Common myeloid progenitor, CD34-positive (primary cell): Measurements from ENCODE around the gene RDH13.

Experiments
- CTCF ChIA-PET: fragments of 350-600 bp; sonication (Branson Sonifier 250); formaldehyde crosslinking; loops from one replicate; lab custom pipeline; 2021; ENCODE audit warnings: antibody characterized with exemption; lab: Charles Lee
- POLR2A ChIA-PET: fragments of 350-600 bp; sonication (Branson Sonifier 250); formaldehyde crosslinking; loops from one replicate; lab custom pipeline; 2021; ENCODE audit warnings: antibody characterized with exemption; lab: Charles Lee
- DNase-seq, 3 donors: peaks; one replicate each; pipeline versions ENCODE4 v3.0.0 to v3.0.0-alpha.2; 2013
- H3K27ac ChIP-seq, 2 experiments: 1 replicate in 1 of 2; 2 replicates in 1 of 2; pipeline ENCODE4 v1.7.0; 2013; ENCODE audit warnings: inconsistent platforms in 2 of 2, low read length in 2 of 2, mild to moderate bottlenecking in 2 of 2, low read depth in 1 of 2, moderate library complexity in 1 of 2; ENCODE audit not compliant: severe bottlenecking in 2 of 2, insufficient read depth in 1 of 2, poor library complexity in 1 of 2
- H3K27me3 ChIP-seq, 5 experiments: replicated peaks in 2 of 5; 1 replicate in 3 of 5; 2 replicates in 2 of 5; pipeline versions ENCODE4 v1.6.1 to v1.7.0; 2013; ENCODE audit warnings: low read length in 4 of 5, mild to moderate bottlenecking in 2 of 5, moderate library complexity in 2 of 5, inconsistent platforms in 1 of 5; ENCODE audit not compliant: insufficient read depth in 5 of 5, control insufficient read depth in 4 of 5
- H3K36me3 ChIP-seq, 4 experiments: 1 replicate in 2 of 4; 2 replicates in 2 of 4; pipeline versions ENCODE4 v1.6.1 to v1.7.0; 2013; ENCODE audit warnings: low read length in 3 of 4, control low read depth in 1 of 4, mild to moderate bottlenecking in 1 of 4; ENCODE audit not compliant: control insufficient read depth in 4 of 4, insufficient read depth in 4 of 4
- H3K4me1 ChIP-seq, 4 experiments: 1 replicate in 3 of 4; 2 replicates in 1 of 4; pipeline versions ENCODE4 v1.6.1 to v1.7.1; 2013; ENCODE audit warnings: low read length in 3 of 4, mild to moderate bottlenecking in 3 of 4, control low read depth in 1 of 4, inconsistent platforms in 1 of 4, moderate library complexity in 1 of 4; ENCODE audit not compliant: control insufficient read depth in 4 of 4, insufficient read depth in 4 of 4; ENCODE audit errors: control extremely low read depth in 1 of 4
- H3K4me3 ChIP-seq, 7 experiments: 1 replicate in 4 of 7; 2 replicates in 3 of 7; pipeline versions ENCODE4 v1.5.1 to v1.7.0; 2013; ENCODE audit warnings: mild to moderate bottlenecking in 7 of 7, low read length in 6 of 7, moderate library complexity in 6 of 7, inconsistent platforms in 2 of 7, low read depth in 2 of 7, control low read depth in 1 of 7; ENCODE audit not compliant: insufficient read depth in 4 of 7, control insufficient read depth in 1 of 7; ENCODE audit errors: extremely low read depth in 1 of 7
- H3K9me3 ChIP-seq, 5 experiments: 1 replicate in 4 of 5; 2 replicates in 1 of 5; pipeline versions ENCODE4 v1.6.1 to v1.7.1; 2013; ENCODE audit warnings: low read length in 4 of 5, mild to moderate bottlenecking in 2 of 5, inconsistent platforms in 1 of 5, low read depth in 1 of 5, moderate library complexity in 1 of 5; ENCODE audit not compliant: control insufficient read depth in 4 of 5, insufficient read depth in 2 of 5; ENCODE audit errors: control extremely low read depth in 1 of 5
- WGBS: methylation state at CpG from one replicate; pipeline ENCODE4 v1.1.5; 2013; ENCODE audit not compliant: insufficient coverage; 5-methylcytosine and 5-hydroxymethylcytosine counted together

The RDH13 gene

GRCh38 chr19:55105237-55105636 lies 42.3 kb upstream of the RDH13 start:
- H3K36me3 ChIP-seq, result peaks cover 5 to 38% (median 22%) of the 10 kb centered on the region in 4 experiments
- WGBS, result 88% methylated on average over 2 of the region's 2 CpGs
- H3K9me3 ChIP-seq, result peaks cover 0 to 11% (median 0%) of the 10 kb centered on the region in 5 experiments
- H3K4me1 ChIP-seq, result no peaks in the 10 kb centered on the region
- H3K27me3 ChIP-seq, result no peaks in the 10 kb centered on the region
- H3K4me3 ChIP-seq, result no peak overlapping the region
- DNase-seq, result peak in 1 of 3 donors; percentile 25
- ChIA-PET POLR2A (interaction anchor here (0.7 kb wide), 1 partner anchor 20 kb away, joined by 3 read pairs; no protein-coding TSS in a partner anchor), CTCF (interaction anchor here (4.9 kb wide), 1 partner anchor 16 kb away, joined by 25 read pairs; no protein-coding TSS in a partner anchor)
- H3K27ac ChIP-seq, result no peak overlapping the region

GRCh38 chr19:55103190-55103589 lies 40.2 kb upstream of the RDH13 start:
- H3K27ac ChIP-seq, result no peak overlapping the region
- no peak overlapping the region for H3K4me3 ChIP-seq
- peaks cover 0 to 10% (median 4%) of the 10 kb centered on the region in 4 experiments for H3K4me1 ChIP-seq
- H3K9me3 ChIP-seq, result peaks cover 0 to 11% (median 0%) of the 10 kb centered on the region in 5 experiments
- peaks cover 8 to 37% (median 25%) of the 10 kb centered on the region in 4 experiments for H3K36me3 ChIP-seq
- no peaks in the 10 kb centered on the region for H3K27me3 ChIP-seq
- DNase-seq, result no peak
- 100% methylated on average over 7 of the region's 9 CpGs for WGBS
- POLR2A ChIA-PET, result no interaction called here
- CTCF ChIA-PET, result interaction anchor here (4.9 kb wide), 1 partner anchor 14 kb away, joined by 25 read pairs; no protein-coding TSS in a partner anchor

GRCh38 chr19:55101261-55101660 lies 38.3 kb upstream of the RDH13 start:
- Histone ChIP-seq H3K4me1 (peaks cover 0 to 17% (median 9%) of the 10 kb centered on the region in 4 experiments), H3K27ac (no peak overlapping the region), H3K36me3 (peaks cover 8 to 37% (median 25%) of the 10 kb centered on the region in 4 experiments), H3K9me3 (peaks cover 0 to 11% (median 0%) of the 10 kb centered on the region in 5 experiments), H3K4me3 (no peak overlapping the region), H3K27me3 (no peaks in the 10 kb centered on the region)
- WGBS, result 97% methylated on average over 7 of the region's 10 CpGs
- CTCF ChIA-PET, result interaction anchor here (1.3 kb wide), 2 partner anchors 10 to 45 kb away, joined by 3 read pairs; no protein-coding TSS in a partner anchor
- POLR2A ChIA-PET, result no interaction called here
- no peak for DNase-seq

- ChIA-PET CTCF (interaction anchor here (0.8 to 2.9 kb wide), 3 partner anchors 9 to 13 kb away, joined by 3 to 18 read pairs (median 3); no protein-coding TSS in a partner anchor), POLR2A (interaction anchor here (0.6 kb wide), 1 partner anchor 223 kb away, joined by 3 read pairs; no protein-coding TSS in a partner anchor)
- no peak overlapping the region for H3K27ac ChIP-seq
- peaks cover 8 to 47% (median 29%) of the 10 kb centered on the region in 4 experiments for H3K36me3 ChIP-seq
- no peak for DNase-seq
- no peaks in the 10 kb centered on the region for H3K27me3 ChIP-seq
- peaks cover 0 to 17% (median 9%) of the 10 kb centered on the region in 4 experiments for H3K4me1 ChIP-seq
- WGBS, result 96% methylated on average over 24 of the region's 27 CpGs
- H3K4me3 ChIP-seq, result no peak overlapping the region
- peaks cover 0 to 11% (median 0%) of the 10 kb centered on the region in 5 experiments for H3K9me3 ChIP-seq
Observed at GRCh38 chr19:55099557-55100506, 36.9 kb upstream of the RDH13 start.

- peaks cover 0 to 11% (median 0%) of the 10 kb centered on the region in 5 experiments for H3K9me3 ChIP-seq
- no peaks in the 10 kb centered on the region for H3K27me3 ChIP-seq
- CTCF ChIA-PET, result interaction anchor here (0.7 to 2.9 kb wide), 7 partner anchors 8 to 44 kb away, joined by 3 to 18 read pairs (median 3); no protein-coding TSS in a partner anchor
- POLR2A ChIA-PET, result interaction anchor here (0.6 to 1.8 kb wide), 2 partner anchors 19 to 222 kb away, joined by 3 to 5 read pairs; partner anchors contain the start of gene PPP1R12C
- no peak overlapping the region for H3K27ac ChIP-seq
- H3K36me3 ChIP-seq, result peaks cover 10 to 55% (median 35%) of the 10 kb centered on the region in 4 experiments
- DNase-seq, result no peak
- peaks cover 0 to 17% (median 9%) of the 10 kb centered on the region in 4 experiments for H3K4me1 ChIP-seq
- WGBS, result 98% methylated on average over 21 of the region's 27 CpGs
- no peak overlapping the region for H3K4me3 ChIP-seq
Observed at GRCh38 chr19:55098716-55099556, 36.0 kb upstream of the RDH13 start.
